Mesothelial cell of epicardium (in vitro differentiated cells): ENCODE data around the gene VSTM4. TPM values are rescaled to one million over a fixed set of nuclear protein-coding genes. Genes with fewer than 3 reads are reported as not detected.

Experiments
- DNase-seq, 2 experiments: peaks; one replicate each; pipeline ENCODE4 v3.0.0; 2021; ENCODE audit warnings: low spot score in 2 of 2; ENCODE audit not compliant: unreplicated experiment in 2 of 2
- H3K27ac Mint-ChIP-seq: 2 replicates; pipeline ENCODE4 v1.8.0; 2021; ENCODE audit warnings: mixed read lengths
- H3K27me3 Mint-ChIP-seq: 2 replicates; pipeline ENCODE4 v1.8.0; 2021; ENCODE audit warnings: low read depth, mixed read lengths
- H3K36me3 Mint-ChIP-seq: 2 replicates; pipeline ENCODE4 v1.8.0; 2021; ENCODE audit warnings: mixed read lengths
- H3K4me1 Mint-ChIP-seq: 2 replicates; pipeline ENCODE4 v1.8.0; 2021; ENCODE audit warnings: mixed read lengths
- H3K4me3 Mint-ChIP-seq: 2 replicates; pipeline ENCODE4 v1.8.0; 2021; ENCODE audit warnings: mild to moderate bottlenecking, moderate library complexity, mixed read lengths
- H3K9me3 Mint-ChIP-seq: 2 replicates; pipeline ENCODE4 v1.8.0; 2021; ENCODE audit warnings: mixed read lengths
- CTCF ChIP-seq: fragments of 200-600 bp; sonication (generic); IDR thresholded peaks from one replicate; pipeline ENCODE4 v1.5.0; 2021; ENCODE audit warnings: antibody characterized with exemption; ENCODE audit not compliant: unreplicated experiment
- total RNA-seq: library from RNA; stranded (reverse); gene quantifications from 3 replicates; pipeline ENCODE4 v1.2.1, GENCODE V29; 2021

Gene VSTM4
- total RNA-seq, 1 donor from 2014 or later, result 3.5 TPM

- Mint-ChIP-seq H3K36me3 (no peaks in the 10 kb centered on the region), H3K4me1 (no peaks in the 10 kb centered on the region), H3K27ac (no peak overlapping the region), H3K4me3 (no peak overlapping the region), H3K9me3 (no peaks in the 10 kb centered on the region), H3K27me3 (peaks cover 76% of the 10 kb centered on the region)
- no peak for DNase-seq
- TF ChIP-seq CTCF, result no peak
Measured at GRCh38 chr10:49154641-49155040, 39.3 kb upstream of the VSTM4 start.

GRCh38 chr10:49153971-49154370, 38.6 kb upstream of the VSTM4 start:
- Mint-ChIP-seq H3K27me3 (peaks cover 77% of the 10 kb centered on the region), H3K36me3 (no peaks in the 10 kb centered on the region), H3K4me1 (no peaks in the 10 kb centered on the region), H3K27ac (no peak overlapping the region), H3K4me3 (no peak overlapping the region), H3K9me3 (no peaks in the 10 kb centered on the region)
- DNase-seq, result no peak
- TF ChIP-seq CTCF, result no peak

- Mint-ChIP-seq H3K27ac (no peak overlapping the region), H3K36me3 (no peaks in the 10 kb centered on the region), H3K9me3 (peaks cover 5% of the 10 kb centered on the region), H3K27me3 (peaks cover 74% of the 10 kb centered on the region), H3K4me1 (no peaks in the 10 kb centered on the region), H3K4me3 (no peak overlapping the region)
- DNase-seq, result no peak
- TF ChIP-seq CTCF, result no peak
Measured at GRCh38 chr10:49153115-49153514, 37.8 kb upstream of the VSTM4 start.

- no peak for DNase-seq
- no peaks in the 10 kb centered on the region for H3K4me1 Mint-ChIP-seq
- peaks cover 71% of the 10 kb centered on the region for H3K27me3 Mint-ChIP-seq
- no peak overlapping the region for H3K4me3 Mint-ChIP-seq
- no peak for TF ChIP-seq CTCF
- no peak overlapping the region for H3K27ac Mint-ChIP-seq
- H3K9me3 Mint-ChIP-seq, result peaks cover 7% of the 10 kb centered on the region
- no peaks in the 10 kb centered on the region for H3K36me3 Mint-ChIP-seq
Measured at GRCh38 chr10:49152663-49153062, 37.3 kb upstream of the VSTM4 start.

- DNase-seq, result no peak
- Mint-ChIP-seq H3K27me3 (peaks cover 67% of the 10 kb centered on the region), H3K9me3 (peaks cover 12% of the 10 kb centered on the region), H3K27ac (no peak overlapping the region), H3K4me1 (no peaks in the 10 kb centered on the region), H3K4me3 (no peak overlapping the region), H3K36me3 (no peaks in the 10 kb centered on the region)
- TF ChIP-seq CTCF, result no peak
Measured at GRCh38 chr10:49152037-49152436, 36.7 kb upstream of the VSTM4 start.

- Mint-ChIP-seq H3K9me3 (peaks cover 12% of the 10 kb centered on the region), H3K27ac (no peak overlapping the region), H3K4me1 (no peaks in the 10 kb centered on the region), H3K36me3 (no peaks in the 10 kb centered on the region), H3K4me3 (no peak overlapping the region), H3K27me3 (peaks cover 61% of the 10 kb centered on the region)
- DNase-seq, result no peak
- TF ChIP-seq CTCF, result no peak
Measured at GRCh38 chr10:49151481-49151880, 36.2 kb upstream of the VSTM4 start.
